Measurements from ENCODE around the gene B3GNT7. TPM values are rescaled to one million over a fixed set of nuclear protein-coding genes. Genes with fewer than 3 reads are reported as not detected.
A peak's percentile ranks its signal among the peaks of the same experiment; 100 is the strongest.

Gene B3GNT7
- total RNA-seq, 1 donor from 2014 or later: 6.5 TPM

GRCh38 chr2:231411831-231412617 is 16.5 kb downstream of the B3GNT7 start:
- H3K9me3 Mint-ChIP-seq (ENCODE audit: low read depth): no peaks in the 10 kb centered on the region
- peaks cover 13% of the 10 kb centered on the region for H3K4me1 Mint-ChIP-seq (ENCODE audit: low read depth)
- H3K36me3 Mint-ChIP-seq (ENCODE audit: insufficient read depth): no peaks in the 10 kb centered on the region
- peak overlapping the region; percentile 85 for H3K27ac Mint-ChIP-seq
- peaks cover 11% of the 10 kb centered on the region for H3K27me3 Mint-ChIP-seq
- TF ChIP-seq, protein P1, sequence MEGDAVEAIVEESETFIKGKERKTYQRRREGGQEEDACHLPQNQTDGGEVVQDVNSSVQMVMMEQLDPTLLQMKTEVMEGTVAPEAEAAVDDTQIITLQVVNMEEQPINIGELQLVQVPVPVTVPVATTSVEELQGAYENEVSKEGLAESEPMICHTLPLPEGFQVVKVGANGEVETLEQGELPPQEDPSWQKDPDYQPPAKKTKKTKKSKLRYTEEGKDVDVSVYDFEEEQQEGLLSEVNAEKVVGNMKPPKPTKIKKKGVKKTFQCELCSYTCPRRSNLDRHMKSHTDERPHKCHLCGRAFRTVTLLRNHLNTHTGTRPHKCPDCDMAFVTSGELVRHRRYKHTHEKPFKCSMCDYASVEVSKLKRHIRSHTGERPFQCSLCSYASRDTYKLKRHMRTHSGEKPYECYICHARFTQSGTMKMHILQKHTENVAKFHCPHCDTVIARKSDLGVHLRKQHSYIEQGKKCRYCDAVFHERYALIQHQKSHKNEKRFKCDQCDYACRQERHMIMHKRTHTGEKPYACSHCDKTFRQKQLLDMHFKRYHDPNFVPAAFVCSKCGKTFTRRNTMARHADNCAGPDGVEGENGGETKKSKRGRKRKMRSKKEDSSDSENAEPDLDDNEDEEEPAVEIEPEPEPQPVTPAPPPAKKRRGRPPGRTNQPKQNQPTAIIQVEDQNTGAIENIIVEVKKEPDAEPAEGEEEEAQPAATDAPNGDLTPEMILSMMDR (IDR thresholded peaks at IDR 0.05; ENCODE audit: unreplicated experiment): peak; percentile 97
- peak overlapping the region; percentile 72 for H3K4me3 Mint-ChIP-seq (ENCODE audit: low read depth)
- DNase-seq (ENCODE audit: low spot score, unreplicated experiment): peak; percentile 93

DNA sequence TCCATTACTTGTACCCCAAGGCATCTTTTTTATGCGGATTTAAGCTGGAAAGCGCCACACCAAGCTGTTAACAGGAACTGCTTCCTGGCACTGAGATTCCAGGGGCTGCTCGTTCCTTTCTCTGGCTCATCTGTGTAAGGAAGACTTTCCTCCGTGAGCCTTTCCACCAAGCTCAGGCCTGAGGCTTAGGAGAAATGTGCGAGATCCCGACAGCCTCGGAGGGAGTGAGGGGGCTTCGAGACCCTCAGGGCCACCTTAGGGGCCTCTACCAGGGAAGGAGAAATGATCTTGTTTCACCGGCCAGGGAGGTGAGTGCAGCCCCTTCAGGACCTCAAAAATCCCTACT is 17.1 kb downstream of the B3GNT7 start:
- Mint-ChIP-seq H3K9me3 (ENCODE audit: low read depth) (no peaks in the 10 kb centered on the region), H3K36me3 (ENCODE audit: insufficient read depth) (no peaks in the 10 kb centered on the region), H3K27ac (peak overlapping the region; percentile 83), H3K4me1 (ENCODE audit: low read depth) (peaks cover 13% of the 10 kb centered on the region), H3K27me3 (peaks cover 11% of the 10 kb centered on the region), H3K4me3 (ENCODE audit: low read depth) (peak overlapping the region; percentile 72)
- no peak for DNase-seq (ENCODE audit: low spot score, unreplicated experiment)
- TF ChIP-seq, protein P1 (IDR thresholded peaks at IDR 0.05; ENCODE audit: unreplicated experiment): no peak

GRCh38 chr2:231413456-231413855 is 17.9 kb downstream of the B3GNT7 start:
- no peaks in the 10 kb centered on the region for H3K9me3 Mint-ChIP-seq (ENCODE audit: low read depth)
- no peak overlapping the region for H3K27ac Mint-ChIP-seq
- peaks cover 13% of the 10 kb centered on the region for H3K4me1 Mint-ChIP-seq (ENCODE audit: low read depth)
- H3K27me3 Mint-ChIP-seq: peaks cover 11% of the 10 kb centered on the region
- no peak for DNase-seq (ENCODE audit: low spot score, unreplicated experiment)
- H3K4me3 Mint-ChIP-seq (ENCODE audit: low read depth): no peak overlapping the region
- TF ChIP-seq, protein P1 (IDR thresholded peaks at IDR 0.05; ENCODE audit: unreplicated experiment): no peak
- no peaks in the 10 kb centered on the region for H3K36me3 Mint-ChIP-seq (ENCODE audit: insufficient read depth)

- peaks cover 14% of the 10 kb centered on the region for H3K27me3 Mint-ChIP-seq
- H3K4me3 Mint-ChIP-seq (ENCODE audit: low read depth): no peak overlapping the region
- no peak for DNase-seq (ENCODE audit: low spot score, unreplicated experiment)
- no peak overlapping the region for H3K27ac Mint-ChIP-seq
- H3K4me1 Mint-ChIP-seq (ENCODE audit: low read depth): peaks cover 13% of the 10 kb centered on the region
- no peaks in the 10 kb centered on the region for H3K9me3 Mint-ChIP-seq (ENCODE audit: low read depth)
- TF ChIP-seq, protein P1 (IDR thresholded peaks at IDR 0.05; ENCODE audit: unreplicated experiment): no peak
- H3K36me3 Mint-ChIP-seq (ENCODE audit: insufficient read depth): no peaks in the 10 kb centered on the region
Observed at GRCh38 chr2:231413921-231414476, 18.5 kb downstream of the B3GNT7 start.

DNA sequence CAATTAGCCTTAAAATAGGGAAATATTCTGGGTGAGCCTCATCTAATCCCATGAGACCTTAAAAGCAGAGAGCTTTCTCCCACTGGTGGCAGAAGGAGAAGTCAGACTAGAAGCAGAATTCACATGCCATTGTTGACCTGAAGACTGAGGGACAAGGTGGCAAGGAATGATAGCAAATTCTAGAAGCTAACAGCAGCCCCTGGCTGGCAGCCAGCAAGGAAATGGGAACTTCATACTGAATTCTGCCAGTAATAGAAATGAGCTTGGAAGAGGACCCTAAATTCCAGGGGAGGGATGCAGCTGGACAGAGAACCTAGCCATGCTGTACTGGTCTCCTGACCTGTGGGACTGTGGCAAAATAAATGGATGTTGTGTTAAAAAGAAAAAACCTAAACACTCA is 19.5 kb downstream of the B3GNT7 start:
- TF ChIP-seq, protein P1 (IDR thresholded peaks at IDR 0.05; ENCODE audit: unreplicated experiment): no peak
- Mint-ChIP-seq H3K27me3 (peaks cover 14% of the 10 kb centered on the region), H3K9me3 (ENCODE audit: low read depth) (no peaks in the 10 kb centered on the region), H3K27ac (no peak overlapping the region), H3K36me3 (ENCODE audit: insufficient read depth) (no peaks in the 10 kb centered on the region), H3K4me3 (ENCODE audit: low read depth) (no peak overlapping the region), H3K4me1 (ENCODE audit: low read depth) (peaks cover 13% of the 10 kb centered on the region)
- no peak for DNase-seq (ENCODE audit: low spot score, unreplicated experiment)
